DOHH2 (cell line): ENCODE results near the gene BLID.

ENCODE experiments used
- CTCF ChIP-seq: fragments of 200-600 bp; sonication (generic); IDR thresholded peaks from one replicate; pipeline ENCODE4 v1.5.1; 2014; ENCODE audit warnings: antibody characterized with exemption, mild to moderate bottlenecking, low read depth, low read length; ENCODE audit not compliant: poor library complexity, severe bottlenecking
- EZH2phosphoT487 ChIP-seq: fragments of 200-600 bp; sonication (generic); IDR thresholded peaks from 2 replicates; pipeline ENCODE4 v1.6.1; 2017; ENCODE audit warnings: borderline replicate concordance, mild to moderate bottlenecking, antibody characterized with exemption, low read length, moderate library complexity, mixed read lengths

GRCh38 chr11:122091835-122092234, 24.2 kb downstream of the BLID start:
- TF ChIP-seq CTCF, result no peak
- TF ChIP-seq EZH2phosphoT487, result no peak
